Germinal center (tissue), 1 donor: Measurements from ENCODE around the gene SESN2.

Experiments
- DNase-seq: peaks from one replicate; pipeline ENCODE4 v3.0.0; 2012; ENCODE audit warnings: mixed read lengths, low spot score

SESN2 gene

GRCh38 chr1:28259252-28259933 lies at the start of gene SESN2:
Gene SESN2, plus strand, starts transcription at chr1:28259518. Its CDS starts 330 bp downstream, at chr1:28259848.
- DNase-seq, result peak; percentile 97

GRCh38 chr1:28209700-28210099 lies 49.6 kb upstream of the SESN2 start:
- DNase-seq, result no peak

GRCh38 chr1:28213315-28213714 lies 46.0 kb upstream of the SESN2 start:
- no peak for DNase-seq

GRCh38 chr1:28229089-28229488 lies 30.2 kb upstream of the SESN2 start:
- no peak for DNase-seq

GRCh38 chr1:28229996-28230395 lies 29.3 kb upstream of the SESN2 start:
- no peak for DNase-seq

- DNase-seq, result peak; percentile 93
These were observed 26.6 kb upstream of the SESN2 start, which contains the start of gene DNAJC8 for GRCh38 chr1:28232558-28233263. Gene DNAJC8, minus strand, starts transcription at chr1:28233029. Its CDS starts 31 bp downstream, at chr1:28232998.

GRCh38 chr1:28233264-28233606 lies 26.1 kb upstream of the SESN2 start:
- no peak for DNase-seq

- DNase-seq, result peak; percentile 99
These were observed 23.3 kb upstream of the SESN2 start, which contains the start of gene ATP5IF1 for GRCh38 chr1:28235755-28236655. Gene ATP5IF1, plus strand, starts transcription at chr1:28236124. Its CDS starts 60 bp downstream, at chr1:28236184.

- DNase-seq, result peak; percentile 17
These were observed 22.5 kb upstream of the SESN2 start for GRCh38 chr1:28236656-28237322.

GRCh38 chr1:28239004-28239403 lies 20.3 kb upstream of the SESN2 start:
- no peak for DNase-seq

GRCh38 chr1:28240024-28240423 lies 19.3 kb upstream of the SESN2 start:
- no peak for DNase-seq

GRCh38 chr1:28241638-28242241 lies 17.6 kb upstream of the SESN2 start:
- no peak for DNase-seq

- no peak for DNase-seq
These were observed 15.5 kb upstream of the SESN2 start for GRCh38 chr1:28243685-28244311.

GRCh38 chr1:28244549-28245251 lies 14.6 kb upstream of the SESN2 start:
- peak; percentile 55 for DNase-seq

GRCh38 chr1:28246427-28246832 lies 12.9 kb upstream of the SESN2 start:
- peak; percentile 40 for DNase-seq

GRCh38 chr1:28247612-28248272 lies 11.6 kb upstream of the SESN2 start:
- DNase-seq, result no peak

GRCh38 chr1:28248273-28249012 lies 10.9 kb upstream of the SESN2 start:
- peak; percentile 75 for DNase-seq

GRCh38 chr1:28249013-28249865 lies 10.1 kb upstream of the SESN2 start:
- peak; percentile 29 for DNase-seq
